HG02763 (cell line): ENCODE measurements around the gene ARHGEF26.
"Not testable (repeated sequence)": the region's sequence is repeated elsewhere in the genome, so short reads cannot be mapped to it uniquely, and the experiment has no call there.

Experiments used
- ATAC-seq: cut with Tn5 transposase; IDR thresholded peaks from one replicate; pipeline ENCODE4 v1.9.1; 2021; ENCODE audit warnings: mild to moderate bottlenecking, moderate library complexity; ENCODE audit not compliant: unreplicated experiment

Gene ARHGEF26

GRCh38 chr3:154120961-154121700 is at the start of gene ARHGEF26:
Gene ARHGEF26 (plus strand): TSS chr3:154121390. CDS start chr3:154121993, 603 bp downstream.
- ATAC-seq = peak; percentile 68

- ATAC-seq = no peak
These were observed 46.2 kb upstream of the ARHGEF26 start for GRCh38 chr3:154074966-154075365.

GRCh38 chr3:154078672-154079071 is 42.5 kb upstream of the ARHGEF26 start:
- no peak for ATAC-seq

GRCh38 chr3:154081305-154081704 is 39.9 kb upstream of the ARHGEF26 start:
- no peak for ATAC-seq

GRCh38 chr3:154085071-154085470 is 36.1 kb upstream of the ARHGEF26 start:
- ATAC-seq = no peak

GRCh38 chr3:154085799-154086198 is 35.4 kb upstream of the ARHGEF26 start:
- no peak for ATAC-seq

GRCh38 chr3:154086286-154086685 is 34.9 kb upstream of the ARHGEF26 start:
- no peak for ATAC-seq

- ATAC-seq = not testable (repeated sequence)
These were observed 33.3 kb upstream of the ARHGEF26 start for GRCh38 chr3:154087756-154088480.

GRCh38 chr3:154089421-154090420 is 31.5 kb upstream of the ARHGEF26 start:
- no peak for ATAC-seq

- ATAC-seq = no peak
These were observed 27.1 kb upstream of the ARHGEF26 start for GRCh38 chr3:154094051-154094450.

GRCh38 chr3:154095832-154096421 is 25.3 kb upstream of the ARHGEF26 start:
- no peak for ATAC-seq

GRCh38 chr3:154098376-154098775 is 22.8 kb upstream of the ARHGEF26 start:
- ATAC-seq = no peak

GRCh38 chr3:154100556-154100955 is 20.6 kb upstream of the ARHGEF26 start:
- ATAC-seq = no peak

- ATAC-seq = no peak
These were observed 19.9 kb upstream of the ARHGEF26 start for GRCh38 chr3:154101250-154101649.

GRCh38 chr3:154102225-154102624 is 19.0 kb upstream of the ARHGEF26 start:
- ATAC-seq = no peak

- no peak for ATAC-seq
These were observed 15.8 kb upstream of the ARHGEF26 start for GRCh38 chr3:154105218-154105975.

- ATAC-seq = no peak
These were observed 9.7 kb upstream of the ARHGEF26 start for GRCh38 chr3:154111365-154111935.

- no peak for ATAC-seq
These were observed 8.9 kb upstream of the ARHGEF26 start for GRCh38 chr3:154112146-154112852.

- no peak for ATAC-seq
These were observed 7.6 kb upstream of the ARHGEF26 start for GRCh38 chr3:154113609-154114008.
